Skeletal muscle tissue (tissue), 4 donors: ENCODE measurements around the gene NTN1. TPM values are rescaled to one million over a fixed set of nuclear protein-coding genes. Genes with fewer than 3 reads are reported as not detected.
"Not testable (repeated sequence)": the region's sequence is repeated elsewhere in the genome, so short reads cannot be mapped to it uniquely, and the experiment has no call there.

Experiments used
- H3K27ac ChIP-seq: one replicate; pipeline ENCODE4 v1.7.0; 2013; ENCODE audit warnings: mild to moderate bottlenecking, low read depth, low read length, inconsistent platforms
- H3K27me3 ChIP-seq, 3 donors: one replicate each; pipeline ENCODE4 v1.7.0; 2013; ENCODE audit warnings: low read length in 3 of 3; ENCODE audit not compliant: control insufficient read depth in 3 of 3, insufficient read depth in 3 of 3
- H3K36me3 ChIP-seq, 3 donors: one replicate each; pipeline ENCODE4 v1.7.0; 2013; ENCODE audit warnings: low read length in 3 of 3; ENCODE audit not compliant: control insufficient read depth in 3 of 3, insufficient read depth in 3 of 3
- H3K4me1 ChIP-seq, 3 donors: one replicate each; pipeline ENCODE4 v1.7.0; 2013; ENCODE audit warnings: low read length in 3 of 3, mild to moderate bottlenecking in 3 of 3; ENCODE audit not compliant: control insufficient read depth in 3 of 3, insufficient read depth in 3 of 3
- H3K4me3 ChIP-seq, 3 donors: one replicate each; pipeline ENCODE4 v1.7.0; 2013; ENCODE audit warnings: low read length in 3 of 3
- H3K9ac ChIP-seq, 3 donors: one replicate each; pipeline ENCODE4 v1.7.0; 2013; ENCODE audit warnings: low read length in 3 of 3, mild to moderate bottlenecking in 3 of 3, moderate library complexity in 2 of 3, low read depth in 1 of 3
- H3K9me3 ChIP-seq, 3 donors: one replicate each; pipeline ENCODE4 v1.7.0; 2013; ENCODE audit warnings: low read length in 3 of 3; ENCODE audit not compliant: control insufficient read depth in 3 of 3
- total RNA-seq: library from RNA; depleted of rRNA; stranded (reverse); fragments of >200 nt; gene quantifications from one replicate; pipeline ENCODE4 v1.2.3, GENCODE V29; 2014
- donor health status: Osteomylitis.

The NTN1 gene
- total RNA-seq, 1 donor from 2014 or later = 6.8 TPM

GRCh38 chr17:9256751-9257629 is 235.7 kb downstream of the NTN1 start:
- H3K36me3 ChIP-seq = peaks cover 0 to 2% (median 0%) of the 10 kb centered on the region in 3 donors
- no peak overlapping the region for H3K4me3 ChIP-seq
- H3K27ac ChIP-seq = no peak overlapping the region
- peaks cover 15 to 21% (median 19%) of the 10 kb centered on the region in 3 donors for H3K4me1 ChIP-seq
- no peak overlapping the region for H3K9ac ChIP-seq
- H3K27me3 ChIP-seq = no peaks in the 10 kb centered on the region
- no peaks in the 10 kb centered on the region for H3K9me3 ChIP-seq

- H3K4me3 ChIP-seq, H3K27me3 ChIP-seq, H3K36me3 ChIP-seq, H3K9me3 ChIP-seq, H3K27ac ChIP-seq, H3K9ac ChIP-seq: not testable (repeated sequence)
- peaks cover 15 to 21% (median 19%) of the 10 kb centered on the region in 3 donors for H3K4me1 ChIP-seq
These were observed 236.3 kb downstream of the NTN1 start for GRCh38 chr17:9257630-9257965.

- H3K27ac ChIP-seq = peak overlapping the region; percentile 48
- peaks cover 15 to 21% (median 19%) of the 10 kb centered on the region in 3 donors for H3K4me1 ChIP-seq
- H3K27me3 ChIP-seq = no peaks in the 10 kb centered on the region
- H3K9ac ChIP-seq = no peak overlapping the region
- no peaks in the 10 kb centered on the region for H3K36me3 ChIP-seq
- H3K9me3 ChIP-seq = no peaks in the 10 kb centered on the region
- no peak overlapping the region for H3K4me3 ChIP-seq
These were observed 237.1 kb downstream of the NTN1 start for GRCh38 chr17:9258115-9259015.

GRCh38 chr17:9259419-9259818 is 238.1 kb downstream of the NTN1 start:
- peaks cover 15 to 21% (median 19%) of the 10 kb centered on the region in 3 donors for H3K4me1 ChIP-seq
- no peaks in the 10 kb centered on the region for H3K36me3 ChIP-seq
- H3K9ac ChIP-seq = no peak overlapping the region
- no peak overlapping the region for H3K4me3 ChIP-seq
- H3K9me3 ChIP-seq = no peaks in the 10 kb centered on the region
- peak overlapping the region; percentile 48 for H3K27ac ChIP-seq
- no peaks in the 10 kb centered on the region for H3K27me3 ChIP-seq

- Histone ChIP-seq H3K36me3 (no peaks in the 10 kb centered on the region), H3K4me3 (no peak overlapping the region), H3K9ac (no peak overlapping the region), H3K4me1 (peaks cover 11 to 19% (median 17%) of the 10 kb centered on the region in 3 donors), H3K27ac (no peak overlapping the region), H3K9me3 (no peaks in the 10 kb centered on the region), H3K27me3 (no peaks in the 10 kb centered on the region)
These were observed 240.0 kb downstream of the NTN1 start for GRCh38 chr17:9261081-9262012.

GRCh38 chr17:9266031-9266680 is 244.8 kb downstream of the NTN1 start:
- Histone ChIP-seq H3K4me1 (peaks cover 5 to 18% (median 10%) of the 10 kb centered on the region in 3 donors), H3K27ac (no peak overlapping the region), H3K27me3 (no peaks in the 10 kb centered on the region), H3K9me3 (no peaks in the 10 kb centered on the region), H3K36me3 (no peaks in the 10 kb centered on the region), H3K9ac (peak overlapping the region in 2 of 3 donors; percentile 17 to 18), H3K4me3 (no peak overlapping the region)

- Histone ChIP-seq H3K4me1 (peaks cover 5 to 15% (median 10%) of the 10 kb centered on the region in 3 donors), H3K27me3 (no peaks in the 10 kb centered on the region), H3K36me3 (no peaks in the 10 kb centered on the region), H3K27ac (no peak overlapping the region), H3K9ac (no peak overlapping the region), H3K4me3 (no peak overlapping the region), H3K9me3 (no peaks in the 10 kb centered on the region)
These were observed 245.4 kb downstream of the NTN1 start for GRCh38 chr17:9266697-9267117.

- no peaks in the 10 kb centered on the region for H3K9me3 ChIP-seq
- no peak overlapping the region for H3K9ac ChIP-seq
- no peaks in the 10 kb centered on the region for H3K27me3 ChIP-seq
- H3K4me1 ChIP-seq = peaks cover 7 to 12% (median 10%) of the 10 kb centered on the region in 3 donors
- no peak overlapping the region for H3K27ac ChIP-seq
- H3K36me3 ChIP-seq = no peaks in the 10 kb centered on the region
- no peak overlapping the region for H3K4me3 ChIP-seq
These were observed 247.2 kb downstream of the NTN1 start for GRCh38 chr17:9268546-9268945.
